DMS79 treated with DMSO at 0.1 percent for 48 hours (cell line): Measurements from ENCODE around the gene NPHP4.
A peak's percentile ranks its signal among the peaks of the same experiment; 100 is the strongest.

Source experiments
- DNase-seq: peaks from one replicate; lab custom pipeline; 2025; lab: John Stamatoyannopoulos, UW

Gene NPHP4

DNA sequence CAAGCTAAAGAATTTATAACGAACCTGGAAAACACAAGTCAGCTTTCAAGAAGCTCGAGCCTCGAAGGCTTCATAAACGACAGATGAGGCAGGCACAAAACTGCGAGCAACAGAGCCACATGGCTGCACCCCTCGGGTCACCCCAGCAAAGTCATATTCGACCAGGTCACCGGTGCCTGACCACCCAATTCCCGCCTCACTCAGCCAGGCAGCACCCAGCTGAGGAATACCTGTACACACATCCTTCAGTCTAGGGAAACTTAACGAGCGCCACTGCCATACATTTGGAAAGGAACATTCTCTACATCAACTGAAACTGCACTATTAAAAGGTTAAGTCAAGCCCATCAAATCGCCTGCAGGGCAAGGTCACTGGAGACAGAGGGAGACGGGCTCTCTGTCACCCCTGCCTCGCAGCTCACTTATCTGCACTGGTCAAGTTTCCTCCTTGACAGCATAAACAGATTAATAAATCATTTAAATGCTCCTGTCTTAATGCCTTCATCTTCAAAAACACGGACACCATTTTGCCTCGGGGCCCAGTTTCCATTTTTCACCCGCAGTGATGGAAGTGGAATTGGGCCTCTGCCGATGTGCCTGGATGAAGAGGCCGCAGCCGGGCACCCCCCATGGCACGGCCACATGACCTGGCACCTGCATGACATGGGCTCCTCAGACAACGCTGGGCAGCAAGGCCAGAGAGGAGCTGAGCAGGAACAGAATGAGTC lies 20.6 kb downstream of the NPHP4 start:
- no peak for DNase-seq

DNA sequence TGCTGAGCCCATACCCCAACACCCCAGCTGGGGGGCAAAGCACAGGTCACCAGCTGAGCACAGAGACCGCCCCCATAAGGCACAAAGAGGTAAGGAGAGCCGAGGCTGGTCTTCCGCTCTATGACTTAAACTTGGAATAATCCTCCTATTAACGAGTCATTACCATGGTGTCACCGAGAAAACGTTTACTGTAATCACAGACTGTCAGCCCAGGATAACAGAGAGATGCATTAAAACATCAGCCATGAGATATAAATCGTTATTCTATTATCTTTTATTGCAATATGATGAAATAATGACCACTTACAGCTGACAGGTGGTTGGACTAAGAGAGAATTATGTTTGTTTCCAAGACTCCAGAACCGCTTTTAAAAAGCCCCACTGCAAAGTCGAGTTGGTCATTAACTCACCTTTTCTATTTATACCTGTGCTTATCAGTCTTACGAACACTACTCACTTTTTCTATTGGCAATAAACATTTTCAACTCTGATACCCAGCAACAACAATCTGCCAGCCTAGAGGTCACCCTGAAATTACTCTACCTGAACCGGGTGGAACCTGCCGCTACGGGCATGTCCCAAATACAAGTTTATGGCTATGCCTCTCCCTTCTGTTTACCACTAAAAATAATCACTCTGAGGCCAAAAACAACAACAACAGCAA lies 21.5 kb downstream of the NPHP4 start:
- peak; percentile 20 for DNase-seq

DNA sequence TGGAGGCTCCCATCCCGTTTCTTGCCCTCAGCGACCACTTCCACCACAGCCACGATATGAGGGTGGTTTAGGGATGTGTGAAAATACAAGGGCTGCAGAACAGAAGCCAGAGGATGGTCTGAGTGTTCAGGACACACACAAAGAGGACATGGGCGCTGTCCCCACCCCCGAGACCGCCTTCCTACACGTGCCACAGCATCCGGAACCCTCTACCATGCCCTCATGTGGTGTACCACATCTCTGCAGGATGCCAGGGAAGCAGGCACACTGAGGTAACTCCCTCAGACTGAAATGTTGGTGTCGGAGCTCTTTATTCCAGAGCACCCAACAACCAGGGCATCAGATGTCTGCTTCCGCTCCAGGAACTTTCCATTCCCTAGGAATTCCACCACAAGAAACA lies 23.1 kb downstream of the NPHP4 start:
- DNase-seq, result no peak

DNA sequence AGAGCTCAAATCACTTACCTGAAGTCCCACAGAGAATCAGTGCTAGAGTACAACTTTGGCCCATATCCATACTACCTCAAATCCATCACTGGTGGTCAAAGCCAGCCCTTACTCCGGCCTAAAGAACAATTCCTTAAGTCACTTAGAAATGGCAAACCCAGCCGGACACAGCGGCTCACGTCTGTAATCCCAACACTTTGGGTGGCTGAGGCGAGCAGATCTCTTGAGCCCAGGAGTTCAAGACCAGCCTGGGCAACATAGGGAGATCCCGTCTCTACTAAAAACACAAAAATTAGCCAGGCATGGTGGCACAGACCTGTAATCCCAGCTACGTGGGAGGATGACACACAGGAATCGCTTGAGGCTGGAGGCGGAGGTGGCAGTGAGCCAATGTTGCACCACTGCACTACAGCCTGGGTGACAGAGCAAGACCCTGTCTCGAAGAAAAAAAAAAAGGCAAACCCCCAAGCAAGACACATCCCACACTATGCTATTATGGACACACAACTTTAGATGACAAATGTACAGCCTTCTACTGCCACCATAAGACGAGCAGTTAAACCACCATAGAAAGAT lies 24.0 kb downstream of the NPHP4 start:
- no peak for DNase-seq

DNA sequence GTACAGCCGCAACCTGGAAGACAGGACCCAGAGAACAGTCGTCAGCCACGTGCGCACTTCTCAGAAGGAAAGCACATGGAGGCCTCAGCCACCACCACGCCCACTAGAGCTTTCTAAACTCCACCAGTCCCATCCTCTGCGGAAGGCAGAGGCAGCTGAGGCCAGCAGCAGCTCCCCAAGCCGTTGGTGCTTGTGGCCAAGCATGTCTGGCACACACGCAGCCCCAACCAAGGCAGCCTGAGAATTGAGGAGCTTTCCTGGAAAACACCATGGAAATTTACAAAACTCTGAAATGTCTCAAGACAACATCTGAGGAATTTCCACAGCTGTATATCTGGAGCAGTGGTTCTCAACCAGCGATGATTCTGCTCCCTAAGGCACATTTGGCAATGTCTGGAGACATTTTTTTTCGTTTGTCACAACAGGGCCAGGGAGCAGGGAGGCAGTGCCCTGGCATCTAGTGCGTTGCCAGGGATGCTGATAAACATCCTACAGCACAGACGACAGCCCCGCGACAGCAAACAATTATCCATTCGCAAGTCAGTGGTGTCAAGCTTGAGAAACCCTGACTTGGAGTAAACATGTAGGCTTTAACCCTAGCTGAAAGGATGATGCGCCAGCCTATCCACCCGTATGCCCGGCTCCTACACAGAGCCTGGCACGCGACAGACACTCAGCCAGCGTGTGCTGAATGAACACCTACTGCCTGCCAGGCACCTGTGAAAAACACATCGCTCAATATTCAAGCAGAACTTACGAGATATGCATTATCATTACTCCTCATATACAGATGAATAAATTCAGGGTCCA lies 24.7 kb downstream of the NPHP4 start:
- no peak for DNase-seq

DNA sequence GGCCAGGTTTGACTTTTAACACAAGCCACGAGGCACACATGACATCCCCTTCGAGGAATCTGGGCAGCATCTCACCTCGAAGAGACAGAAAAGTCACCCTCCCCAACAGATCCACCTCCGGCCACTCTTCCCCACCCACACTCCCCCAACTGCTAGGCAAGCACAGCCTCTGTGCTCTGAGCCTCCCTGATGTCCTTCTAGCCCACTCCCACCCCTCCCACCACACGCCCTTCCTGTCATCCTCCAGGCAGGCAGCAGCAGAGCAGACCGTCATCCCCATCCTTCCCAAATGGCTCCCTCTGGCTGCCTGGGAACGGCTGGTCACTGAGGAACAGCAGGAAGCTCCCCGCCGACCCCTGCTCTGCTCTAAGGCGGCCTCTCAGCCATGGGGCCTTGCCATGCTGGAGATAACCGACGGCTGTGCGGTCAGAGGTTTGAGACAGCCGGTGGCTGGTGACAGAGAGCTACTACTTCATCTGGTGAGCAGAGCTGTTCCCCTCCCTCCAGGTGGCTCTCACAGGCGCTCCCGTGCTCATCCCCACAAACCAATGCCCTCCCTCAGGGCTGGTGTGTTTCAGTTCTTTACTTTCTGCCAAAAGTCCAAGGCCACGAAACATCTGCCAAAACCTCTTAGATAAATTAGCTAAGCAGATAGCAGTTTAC lies 25.6 kb downstream of the NPHP4 start:
- no peak for DNase-seq

DNA sequence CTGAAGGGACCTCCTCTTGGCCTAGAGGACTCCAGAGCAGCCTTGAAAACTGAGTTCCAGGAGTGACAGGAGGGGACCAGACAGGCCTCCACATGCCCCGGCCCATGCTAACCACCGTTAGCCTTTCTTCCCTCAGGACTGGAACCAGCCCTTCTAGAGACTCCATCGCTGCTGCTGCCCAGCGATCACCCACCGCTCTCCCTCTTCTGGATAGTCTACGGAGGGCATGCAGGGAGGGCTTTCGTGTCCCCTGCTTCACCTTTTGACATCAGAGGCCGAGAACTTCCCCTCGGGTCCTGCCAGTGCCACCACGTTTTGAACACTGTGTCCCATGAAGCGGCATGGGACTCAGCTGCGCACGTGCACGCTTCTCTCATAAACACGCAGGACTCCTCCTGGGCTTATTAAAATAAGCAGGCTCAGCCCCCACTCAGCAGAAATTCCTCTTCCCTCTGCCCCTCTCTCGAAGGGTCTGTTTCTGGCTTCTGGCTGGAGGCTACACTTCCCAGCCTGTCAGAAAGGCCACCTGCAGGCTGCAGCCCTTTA lies 26.6 kb downstream of the NPHP4 start:
- DNase-seq, result no peak

DNA sequence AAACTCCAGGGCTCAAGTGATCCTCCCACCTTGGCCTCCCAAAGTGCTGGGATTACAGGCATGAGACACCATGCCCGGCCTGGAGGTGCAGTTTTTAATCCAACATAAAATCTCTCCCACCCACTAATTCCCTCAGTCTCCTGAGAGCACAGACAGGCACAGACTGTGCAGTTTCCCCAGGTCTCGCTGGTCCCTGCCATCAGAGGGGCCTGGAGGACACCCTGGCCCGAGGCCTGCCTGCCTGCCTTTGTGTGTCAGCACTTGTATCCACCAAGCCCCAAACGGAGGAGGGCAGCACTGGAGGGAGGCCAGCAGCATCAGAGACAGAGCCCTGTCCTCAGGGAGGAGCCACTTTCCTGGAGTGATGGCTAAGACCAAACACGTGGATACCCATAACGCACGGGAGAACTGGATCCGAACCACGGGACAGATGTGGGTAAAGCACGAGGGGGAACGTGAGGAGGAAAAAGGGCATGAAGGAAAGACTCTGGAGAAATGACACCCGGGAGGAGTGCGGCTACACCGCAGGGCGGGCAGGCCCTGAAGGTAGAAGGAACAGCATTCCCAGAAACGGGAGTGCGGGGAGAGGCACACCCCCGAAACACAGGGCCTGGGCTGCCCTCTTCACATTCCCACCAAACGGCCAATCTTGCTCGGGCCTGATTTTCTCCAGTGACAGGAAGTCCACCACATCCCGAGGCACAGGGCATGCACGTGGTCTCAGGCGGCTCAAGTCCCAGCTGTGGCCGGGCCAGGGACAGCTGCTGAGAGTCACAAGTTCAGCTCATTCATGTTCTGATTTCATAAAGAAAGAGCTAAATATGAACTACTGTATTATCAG lies 29.7 kb downstream of the NPHP4 start:
- DNase-seq, result no peak

DNA sequence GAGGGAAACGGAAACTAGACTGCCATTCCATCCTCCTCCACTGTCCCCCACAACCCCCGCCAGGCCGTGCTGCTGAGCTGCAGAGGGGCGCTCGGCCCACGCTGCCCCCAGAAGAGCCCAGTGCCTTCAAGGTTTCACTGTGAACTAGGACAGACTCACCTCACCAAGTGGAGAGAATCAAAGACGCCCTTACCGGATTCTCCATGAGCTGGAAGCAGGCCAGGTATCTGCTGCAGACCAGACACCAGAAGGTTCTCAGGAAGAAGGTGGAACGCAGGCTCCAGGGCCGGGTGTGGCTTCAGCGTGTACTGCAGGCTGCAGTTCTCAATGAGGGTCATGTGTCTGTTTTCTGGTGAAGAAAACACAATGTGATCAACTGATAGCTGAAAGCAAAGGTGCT lies 30.6 kb downstream of the NPHP4 start:
- DNase-seq, result peak; percentile 95

DNA sequence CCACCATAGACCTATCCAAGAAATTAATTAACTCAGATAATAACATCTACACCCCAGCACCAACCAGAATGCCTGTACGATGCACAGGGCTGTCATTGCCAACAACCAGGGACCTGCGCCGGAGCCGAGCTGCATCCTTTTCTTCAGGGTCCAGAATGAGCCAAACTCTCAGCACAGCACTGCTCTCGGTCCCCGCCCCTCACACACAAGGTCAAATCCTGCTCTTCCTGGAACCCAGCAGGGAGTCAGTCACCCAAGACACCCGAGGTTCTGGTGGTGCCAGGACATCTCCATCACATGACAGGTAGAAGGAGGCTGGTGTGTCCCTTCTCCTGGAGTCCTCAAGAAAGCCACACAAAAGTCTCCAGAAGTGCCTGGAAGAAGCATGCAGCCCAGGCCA lies 31.9 kb downstream of the NPHP4 start:
- DNase-seq, result no peak

DNA sequence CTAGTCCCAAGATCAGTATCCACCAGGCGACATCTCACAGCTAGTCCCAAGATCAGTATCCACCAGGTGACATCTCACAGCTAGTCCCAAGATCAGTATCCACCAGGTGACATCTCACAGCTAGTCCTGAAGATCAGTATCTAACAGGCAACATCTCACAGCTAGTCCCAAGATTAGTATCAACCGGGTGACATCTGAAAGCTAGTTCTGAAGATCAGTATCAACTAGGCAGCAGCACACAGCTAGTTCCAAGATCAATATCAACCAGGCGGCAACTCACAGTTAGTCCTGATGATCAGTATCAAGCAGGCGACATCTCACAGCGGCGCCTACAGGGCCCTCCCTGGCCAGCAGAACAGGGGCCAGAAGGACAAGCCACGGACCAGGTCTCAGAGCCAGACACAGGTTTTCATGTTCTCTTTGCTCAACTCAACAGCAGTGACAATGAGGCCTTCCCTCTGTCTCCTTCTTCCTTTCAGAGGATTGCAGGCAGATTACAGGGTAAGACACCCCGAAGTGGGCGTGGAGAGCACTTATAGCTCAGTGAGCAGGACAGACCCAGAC lies 32.5 kb downstream of the NPHP4 start:
- no peak for DNase-seq

DNA sequence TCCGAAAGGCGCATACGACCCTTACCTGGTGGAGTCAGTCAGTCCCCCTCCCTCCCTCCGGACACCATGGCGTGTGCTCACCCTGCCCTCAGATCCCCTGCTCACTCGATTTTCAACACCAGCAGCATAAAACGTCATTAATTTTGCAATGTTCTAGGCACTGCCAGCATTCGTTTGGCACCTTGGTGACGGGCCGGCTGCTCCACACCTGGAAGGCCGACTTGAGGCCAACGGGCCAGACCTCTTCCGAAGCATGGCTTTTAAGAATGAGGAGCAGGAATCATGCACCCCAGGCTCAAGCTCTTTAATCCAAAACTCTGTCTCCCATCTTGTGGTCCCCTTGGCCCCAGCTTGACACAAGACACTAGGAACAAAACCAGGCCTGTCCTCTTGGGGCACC lies 33.1 kb downstream of the NPHP4 start:
- DNase-seq, result no peak

DNA sequence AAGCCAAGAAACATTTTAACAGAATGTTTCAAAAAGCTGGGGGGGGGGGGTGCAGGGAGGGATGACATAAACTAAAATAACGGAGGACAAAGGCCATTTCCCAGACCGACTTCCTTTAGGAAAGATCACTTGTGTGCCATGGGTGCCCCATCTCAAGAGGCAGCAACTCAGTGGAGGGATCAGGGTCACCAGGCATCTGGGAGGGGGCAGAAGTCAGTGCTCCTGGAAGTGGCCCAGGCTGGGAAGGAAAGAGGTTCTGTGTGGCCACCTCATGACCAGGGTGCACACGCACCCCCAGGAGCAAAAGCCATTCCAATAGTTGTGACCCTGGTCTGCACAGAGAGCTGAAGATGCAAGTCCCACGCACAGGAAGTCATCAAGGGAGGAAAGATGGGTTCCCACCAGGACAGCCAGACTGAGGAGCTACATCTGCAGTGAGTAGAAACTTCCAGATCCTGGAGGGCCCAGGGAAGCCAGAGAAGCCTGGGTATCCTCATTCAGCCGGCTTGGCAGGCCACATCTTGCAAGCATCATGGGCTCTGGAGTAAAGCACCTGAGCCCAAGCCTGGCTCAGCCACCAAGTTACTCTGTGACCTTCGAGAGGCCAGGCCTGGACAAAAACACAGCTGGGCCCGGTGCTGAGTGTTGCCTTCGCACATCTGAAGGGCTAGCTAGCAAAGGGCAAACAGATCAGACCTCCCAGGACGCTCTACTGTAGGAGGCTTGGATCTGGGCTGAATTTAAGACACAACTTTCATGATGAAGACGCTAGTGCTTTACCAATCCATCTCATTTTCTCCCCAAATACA lies 36.0 kb downstream of the NPHP4 start:
- DNase-seq, result no peak

DNA sequence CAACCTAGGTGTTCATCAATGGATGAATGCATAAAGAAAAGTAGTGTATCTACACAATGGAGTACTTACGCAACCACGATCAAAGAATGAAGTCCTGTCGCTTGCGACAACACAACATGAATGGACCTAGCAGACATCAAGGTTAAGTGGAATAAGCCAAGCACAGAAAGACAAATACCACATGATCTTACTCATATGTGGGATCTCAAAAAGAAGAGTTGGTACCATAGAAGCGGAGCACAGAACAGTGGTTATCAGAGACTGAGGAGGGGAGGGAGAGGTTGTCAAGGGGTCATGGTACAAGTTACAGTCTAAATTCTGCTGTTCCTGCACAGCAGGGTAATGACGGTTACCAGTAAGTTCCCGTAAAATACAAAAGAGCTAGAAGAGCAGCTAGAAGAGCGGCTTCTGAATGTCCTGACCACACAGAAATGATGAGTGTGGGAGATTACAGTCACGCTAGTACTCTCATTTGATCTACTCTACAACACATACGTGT lies 36.7 kb downstream of the NPHP4 start:
- DNase-seq, result no peak

DNA sequence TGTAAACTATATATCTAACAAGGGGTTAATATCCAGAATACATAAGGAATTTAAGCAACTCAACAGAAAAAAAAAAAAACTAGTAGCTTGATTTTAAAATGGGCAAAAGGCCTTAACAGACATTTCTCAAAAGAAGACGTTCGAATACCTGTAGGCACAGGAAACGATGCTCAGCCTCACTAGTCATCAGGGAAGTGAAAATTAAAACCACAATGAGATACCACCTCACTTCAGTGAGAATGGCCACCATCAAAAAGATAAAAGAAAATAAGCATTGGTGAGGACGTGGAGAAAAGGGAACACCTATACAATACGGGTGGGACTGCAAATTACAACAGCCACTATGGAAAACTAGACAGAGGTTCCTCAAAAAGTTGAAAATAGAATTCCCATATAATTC lies 37.3 kb downstream of the NPHP4 start:
- DNase-seq, result no peak

DNA sequence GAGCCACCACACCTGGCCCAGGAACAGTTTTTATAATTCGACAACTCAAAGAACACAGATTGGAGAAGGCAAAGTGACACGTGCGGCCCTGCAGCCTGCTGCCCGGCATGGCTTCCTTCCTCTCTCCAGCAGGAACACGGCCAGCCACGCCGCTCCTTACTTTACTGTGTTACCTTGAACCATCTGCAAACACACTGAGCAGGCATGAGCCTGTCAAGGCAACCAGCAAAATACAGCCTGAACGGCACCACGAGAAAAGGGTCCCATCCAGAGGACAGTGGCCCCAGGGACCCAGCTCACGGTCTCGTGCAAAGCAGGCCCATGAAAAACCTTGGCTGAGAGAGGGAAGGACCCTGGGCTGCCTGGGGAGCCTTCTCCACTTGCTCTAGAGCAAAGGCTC lies 38.8 kb downstream of the NPHP4 start:
- DNase-seq, result no peak

DNA sequence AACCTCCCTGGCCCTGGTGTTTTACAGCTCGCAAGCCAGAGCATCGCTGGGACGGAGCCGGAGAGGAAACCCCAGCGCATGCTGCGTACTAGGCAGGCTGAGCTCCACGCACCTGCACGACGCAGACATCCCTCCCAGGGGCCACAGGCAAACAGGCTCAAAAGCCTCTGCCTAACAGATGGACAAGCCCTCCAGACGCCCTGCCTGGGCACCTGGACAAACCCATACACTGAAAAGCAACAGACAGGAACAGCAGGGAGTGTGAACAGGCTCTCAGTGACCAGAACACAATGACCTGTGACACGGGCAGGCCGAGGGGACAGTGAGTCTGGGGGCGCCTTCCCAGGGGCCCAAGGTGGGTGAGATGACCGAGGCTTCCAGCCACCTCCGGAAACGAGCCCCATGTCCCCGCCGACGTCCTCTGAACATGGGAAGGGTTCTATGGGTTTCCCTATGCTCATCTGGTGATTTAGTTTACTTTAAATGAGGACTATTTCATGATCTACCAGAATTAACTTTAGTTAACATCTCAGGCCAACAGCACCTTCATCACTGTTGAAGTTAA lies 40.3 kb downstream of the NPHP4 start:
- DNase-seq, result no peak

DNA sequence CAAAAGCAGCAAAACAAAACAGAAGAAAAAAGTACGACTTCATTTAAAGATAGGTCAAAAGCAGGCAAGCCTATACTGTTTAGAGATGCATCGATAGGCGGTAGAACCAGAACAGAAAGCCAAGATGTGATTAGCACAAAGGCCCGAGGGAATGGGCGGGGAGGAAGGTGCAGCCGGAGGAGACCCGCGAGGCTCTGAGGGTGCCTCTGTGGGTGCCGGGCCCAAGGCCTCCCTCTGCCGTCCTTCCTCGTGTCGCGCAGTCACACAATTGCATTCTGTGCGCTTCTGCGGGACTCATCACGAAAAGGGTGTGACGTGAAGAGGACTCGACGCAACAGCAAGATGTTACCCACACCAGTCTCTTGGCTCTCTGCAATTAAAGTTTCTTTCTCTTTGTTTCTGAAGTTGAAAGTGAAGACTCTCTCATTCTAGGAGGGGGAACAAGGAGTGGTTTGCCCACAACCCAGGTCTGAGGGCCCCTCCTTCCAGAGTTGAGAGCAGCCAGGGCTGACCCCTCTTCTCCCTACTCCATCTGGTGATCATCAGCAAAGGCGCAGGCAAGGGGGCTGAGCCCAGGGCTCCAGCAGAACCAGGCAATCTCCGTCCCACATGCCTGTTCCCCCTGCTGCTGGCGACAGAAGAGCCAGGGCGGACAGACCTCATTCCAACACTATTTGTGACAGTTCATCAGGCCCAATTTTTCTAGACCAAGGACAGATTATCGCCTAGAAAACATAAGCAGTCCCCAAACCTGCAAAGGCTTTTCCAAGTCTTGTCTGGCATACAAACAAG lies 41.0 kb downstream of the NPHP4 start:
- DNase-seq, result no peak
